GM21367 (cell line): ENCODE measurements around the gene KANSL1L.
"Not testable (repeated sequence)": the region's sequence is repeated elsewhere in the genome, so short reads cannot be mapped to it uniquely, and the experiment has no call there.

ENCODE experiments used
- ATAC-seq: cut with Tn5 transposase; IDR thresholded peaks from one replicate; pipeline ENCODE4 v1.9.1; 2021; ENCODE audit not compliant: unreplicated experiment

The KANSL1L gene

GRCh38 chr2:210179351-210179990, 8.3 kb upstream of the KANSL1L start:
- no peak for ATAC-seq

GRCh38 chr2:210177769-210178168, 6.6 kb upstream of the KANSL1L start:
- no peak for ATAC-seq

GRCh38 chr2:210177115-210177514, 5.9 kb upstream of the KANSL1L start:
- ATAC-seq = not testable (repeated sequence)

- no peak for ATAC-seq
Measured at GRCh38 chr2:210174086-210174485, 2.9 kb upstream of the KANSL1L start.

- ATAC-seq = no peak
Measured at GRCh38 chr2:210172219-210172575, 988 bp upstream of the KANSL1L start.

GRCh38 chr2:210170446-210171303, 534 bp downstream of the KANSL1L start:
- peak; percentile 70 for ATAC-seq

GRCh38 chr2:210170196-210170445, 1.1 kb downstream of the KANSL1L start:
- ATAC-seq = no peak

- ATAC-seq = peak; percentile 30
Measured at GRCh38 chr2:210169516-210170195, 1.6 kb downstream of the KANSL1L start.

GRCh38 chr2:210167227-210167626, 4.0 kb downstream of the KANSL1L start:
- ATAC-seq = no peak

GRCh38 chr2:210162466-210163124, 8.6 kb downstream of the KANSL1L start:
- ATAC-seq = no peak

- ATAC-seq = no peak
Measured at GRCh38 chr2:210159059-210159458, 12.2 kb downstream of the KANSL1L start.

- no peak for ATAC-seq
Measured at GRCh38 chr2:210158236-210158635, 13.0 kb downstream of the KANSL1L start.

GRCh38 chr2:210157526-210157925, 13.7 kb downstream of the KANSL1L start:
- ATAC-seq = no peak

- no peak for ATAC-seq
Measured at GRCh38 chr2:210147614-210148013, 23.6 kb downstream of the KANSL1L start.

GRCh38 chr2:210132239-210132638, 39.0 kb downstream of the KANSL1L start:
- no peak for ATAC-seq

- no peak for ATAC-seq
Measured at GRCh38 chr2:210128961-210129360, 42.2 kb downstream of the KANSL1L start.

- ATAC-seq = no peak
Measured at GRCh38 chr2:210113614-210114235, 57.5 kb downstream of the KANSL1L start.

GRCh38 chr2:210112871-210113270, 58.3 kb downstream of the KANSL1L start:
- no peak for ATAC-seq

- no peak for ATAC-seq
Measured at GRCh38 chr2:210099940-210100339, 71.3 kb downstream of the KANSL1L start.

- no peak for ATAC-seq
Measured at GRCh38 chr2:210094787-210095186, 76.4 kb downstream of the KANSL1L start.

GRCh38 chr2:210092791-210093190, 78.4 kb downstream of the KANSL1L start:
- no peak for ATAC-seq
